Epithelial cell of proximal tubule (primary cell): ENCODE results near the gene KIAA1549. TPM values are rescaled to one million over a fixed set of nuclear protein-coding genes. Genes with fewer than 3 reads are reported as not detected.

Experiments
- DNase-seq: peaks from one replicate; pipeline ENCODE4 v3.0.0-alpha.2; 2011; ENCODE audit warnings: low read depth
- H3K4me3 ChIP-seq: 2 replicates; pipeline ENCODE4 v1.5.1; 2011; ENCODE audit warnings: low read depth, mild to moderate bottlenecking, low read length
- CTCF ChIP-seq: conservative IDR thresholded peaks from 2 replicates; pipeline ENCODE4 v1.5.1; 2012; ENCODE audit warnings: low read depth, mild to moderate bottlenecking, low read length
- total RNA-seq: library from RNA; depleted of rRNA; stranded (reverse); fragments of >200 nt; gene quantifications from 2 replicates; pipeline ENCODE4 v1.2.3, GENCODE V29; 2015

Gene KIAA1549
- total RNA-seq, 1 donor from 2014 or later = 1.8 TPM

DNA sequence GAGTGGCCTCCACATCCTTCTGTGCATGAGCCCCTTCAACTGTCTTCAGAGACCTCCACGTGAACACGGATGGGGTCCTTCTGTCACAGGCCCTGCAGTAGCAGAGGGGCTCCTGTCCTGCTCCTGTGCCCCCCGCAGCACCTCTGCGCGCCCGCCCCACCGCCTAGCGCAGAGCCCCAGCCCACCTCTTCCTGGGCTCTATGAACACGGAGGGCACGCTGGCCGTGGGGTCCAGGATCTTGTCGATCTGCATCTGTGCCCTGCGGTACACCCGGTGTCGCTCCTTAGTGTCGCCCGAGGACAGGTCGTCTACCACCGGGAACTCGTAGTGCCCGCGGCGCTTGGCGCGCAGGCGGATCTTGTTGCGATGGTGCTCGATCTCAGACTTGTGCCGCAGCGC lies 111.8 kb downstream of the KIAA1549 start:
- no peak overlapping the region for H3K4me3 ChIP-seq
- no peak for TF ChIP-seq CTCF
- no peak for DNase-seq

DNA sequence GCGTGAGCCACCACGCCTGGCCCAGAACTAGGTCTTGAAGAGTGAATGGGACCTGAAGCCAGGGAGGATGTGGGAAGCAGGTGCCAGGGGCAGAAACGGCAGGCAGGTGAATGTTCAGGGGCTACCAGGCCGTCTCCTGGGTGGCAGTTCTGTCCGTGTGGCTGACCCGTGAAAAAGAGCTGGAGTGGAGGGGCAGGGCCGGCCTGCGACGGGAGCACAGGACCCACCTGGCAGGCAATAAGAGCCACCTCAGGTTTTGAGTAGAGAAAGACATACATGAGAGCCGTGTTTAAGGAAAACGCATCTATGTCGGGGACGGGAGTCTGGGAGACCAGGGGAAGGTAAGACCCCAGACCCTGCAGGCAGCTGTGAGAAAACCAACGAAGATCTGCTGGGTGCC lies 112.5 kb downstream of the KIAA1549 start:
- DNase-seq = no peak
- no peak for TF ChIP-seq CTCF
- no peak overlapping the region for H3K4me3 ChIP-seq

DNA sequence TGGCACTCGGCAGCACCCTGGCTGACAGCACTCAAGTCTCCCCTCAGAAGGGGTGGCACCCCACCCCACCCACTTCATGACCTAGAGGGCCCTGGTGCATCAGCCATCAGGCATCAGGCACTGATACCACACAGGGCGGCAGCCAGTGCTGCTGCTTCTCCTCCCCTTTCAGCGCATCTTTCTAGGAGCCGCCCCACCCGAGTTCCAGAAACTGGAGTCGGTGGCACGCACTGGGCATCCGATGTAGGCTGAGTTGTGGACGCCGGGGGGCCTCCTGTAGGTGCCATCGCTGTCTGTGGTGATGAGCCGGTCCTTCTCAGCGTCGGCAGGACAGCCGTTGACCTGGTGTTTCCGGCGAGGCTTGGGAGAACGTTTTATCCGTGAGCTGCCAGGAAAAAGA lies 113.4 kb downstream of the KIAA1549 start:
- TF ChIP-seq CTCF = no peak
- no peak overlapping the region for H3K4me3 ChIP-seq
- no peak for DNase-seq

DNA sequence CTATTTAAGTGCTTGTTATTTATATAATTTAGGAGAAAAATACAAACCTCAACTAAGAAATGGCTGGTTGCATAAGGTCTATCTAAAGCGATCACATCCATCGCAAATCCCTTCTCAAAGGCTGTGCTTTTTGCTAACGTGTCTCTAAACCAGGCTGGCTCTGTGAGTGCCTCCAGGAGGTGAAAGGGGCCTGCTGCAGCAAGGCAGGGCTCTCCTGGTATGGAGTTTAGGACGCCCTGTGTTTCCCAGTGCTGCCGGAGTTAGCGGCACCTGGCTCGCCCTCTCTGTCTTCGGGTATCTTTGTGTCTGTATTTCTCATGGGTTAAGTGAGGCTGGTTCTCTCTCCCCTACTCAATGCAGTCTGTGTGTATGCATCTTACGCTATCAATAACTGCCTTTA lies 114.8 kb downstream of the KIAA1549 start:
- no peak for TF ChIP-seq CTCF
- no peak for DNase-seq
- no peak overlapping the region for H3K4me3 ChIP-seq

GRCh38 chr7:138865843-138866242 lies 115.3 kb downstream of the KIAA1549 start:
- H3K4me3 ChIP-seq = no peak overlapping the region
- TF ChIP-seq CTCF = peak; percentile 78
- DNase-seq = no peak

DNA sequence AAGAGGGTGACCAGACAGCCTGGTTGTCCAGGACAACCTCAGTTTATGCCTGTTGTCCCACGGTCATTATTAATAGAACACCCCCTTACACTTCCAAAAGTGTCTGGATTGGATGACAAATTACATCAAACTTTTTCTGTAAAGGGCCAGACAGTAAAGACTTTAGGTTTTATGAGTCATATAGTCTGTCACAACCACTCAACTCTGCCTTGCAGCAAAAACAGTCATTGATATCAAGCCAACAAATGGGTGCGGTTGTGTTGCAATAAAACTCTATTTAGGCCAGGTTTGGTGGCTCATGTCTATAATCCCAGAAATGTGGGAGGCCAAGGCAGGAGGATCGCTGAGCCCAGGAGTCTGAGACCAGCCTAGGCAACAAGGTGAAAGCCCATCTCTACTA lies 116.5 kb downstream of the KIAA1549 start:
- H3K4me3 ChIP-seq = no peak overlapping the region
- no peak for TF ChIP-seq CTCF
- DNase-seq = no peak

DNA sequence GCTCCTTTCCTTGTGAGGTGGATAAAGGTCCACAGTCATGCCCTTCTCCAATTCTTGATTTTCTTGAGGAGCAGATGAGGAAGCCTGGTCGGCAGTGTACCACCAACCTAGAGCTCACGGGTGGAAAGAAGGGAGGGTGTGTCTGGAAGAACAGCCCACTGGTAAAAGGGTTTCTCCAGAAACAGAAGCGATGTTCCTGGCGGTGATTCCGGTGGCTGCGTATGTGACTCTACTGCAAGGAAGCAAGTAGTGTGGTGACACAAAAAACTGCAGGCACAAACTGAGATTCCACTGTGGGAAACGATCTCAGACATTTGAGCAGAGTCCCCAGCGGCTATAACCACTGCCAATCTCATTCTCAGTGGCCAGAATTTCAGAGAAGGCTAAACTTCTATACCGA lies 117.3 kb downstream of the KIAA1549 start:
- TF ChIP-seq CTCF = no peak
- no peak for DNase-seq
- H3K4me3 ChIP-seq = no peak overlapping the region
